SK-N-SH treated with all-trans-retinoic acid at 6 μM for 48 hours (cell line): ENCODE measurements around the gene ARHGEF3.

Experiments
- ATAC-seq: fragments of 200-7000 bp; cut with Tn5 transposase; 3 replicates; pipeline ENCODE4 v1.9.1; 2020; ENCODE audit warnings: mild to moderate bottlenecking, moderate library complexity
- ARNTL ChIP-seq: fragments of 450-650 bp; formaldehyde crosslinking; IDR thresholded peaks from 2 replicates; pipeline ENCODE4 v1.5.0; 2020; ENCODE audit warnings: low read depth, mild to moderate bottlenecking, moderate library complexity, borderline replicate concordance
- BACH2 ChIP-seq: fragments of 250-450 bp; sonication (Bioruptor Pico); IDR thresholded peaks from 2 replicates; pipeline ENCODE4 v1.9.0; 2021; ENCODE audit warnings: mild to moderate bottlenecking, borderline replicate concordance
- CSDC2 ChIP-seq: fragments of 250-450 bp; sonication (Bioruptor Pico); IDR thresholded peaks from 2 replicates; pipeline ENCODE4 v1.5.0; 2020; ENCODE audit warnings: mild to moderate bottlenecking, moderate library complexity
- CSRNP3 ChIP-seq: fragments of 250-450 bp; sonication (Bioruptor Pico); IDR thresholded peaks from 2 replicates; pipeline ENCODE4 v1.5.1; 2021; ENCODE audit warnings: mild to moderate bottlenecking, moderate library complexity
- ESRRG ChIP-seq: fragments of 250-450 bp; sonication (Bioruptor Pico); IDR thresholded peaks from 2 replicates; pipeline ENCODE4 v1.6.1; 2021; ENCODE audit warnings: mild to moderate bottlenecking
- GLIS3 ChIP-seq: fragments of 250-450 bp; sonication (Bioruptor Pico); IDR thresholded peaks from 2 replicates; pipeline ENCODE4 v1.5.0; 2020; ENCODE audit warnings: mild to moderate bottlenecking, moderate library complexity
- ISL1 ChIP-seq: fragments of 250-450 bp; sonication (Bioruptor Pico); IDR thresholded peaks from 2 replicates; pipeline ENCODE4 v2.1.2; 2022; ENCODE audit warnings: mild to moderate bottlenecking, moderate library complexity
- OSR1 ChIP-seq: fragments of 250-450 bp; sonication (Bioruptor Pico); IDR thresholded peaks from 2 replicates; pipeline ENCODE4 v1.8.0; 2022; ENCODE audit warnings: moderate library complexity, mild to moderate bottlenecking, inconsistent platforms
- PATZ1 ChIP-seq: fragments of 250-450 bp; sonication (Bioruptor Pico); IDR thresholded peaks from 2 replicates; pipeline ENCODE4 v1.8.0; 2020; ENCODE audit warnings: mild to moderate bottlenecking, moderate library complexity, borderline replicate concordance
- POU6F1 ChIP-seq: fragments of 250-450 bp; sonication (Bioruptor Pico); IDR thresholded peaks from 2 replicates; pipeline ENCODE4 v1.8.0; 2021; ENCODE audit warnings: low read depth, mild to moderate bottlenecking, moderate library complexity, borderline replicate concordance
- PPARA ChIP-seq: fragments of 250-450 bp; sonication (Bioruptor Pico); IDR thresholded peaks from 2 replicates; pipeline ENCODE4 v1.5.0; 2020; ENCODE audit warnings: mild to moderate bottlenecking, borderline replicate concordance
- RARB ChIP-seq: fragments of 250-450 bp; sonication (Bioruptor Pico); IDR thresholded peaks from 2 replicates; pipeline ENCODE4 v1.8.0; 2021; ENCODE audit warnings: mild to moderate bottlenecking, moderate library complexity
- SNAI2 ChIP-seq: fragments of 250-450 bp; sonication (Bioruptor Pico); IDR thresholded peaks from 2 replicates; pipeline ENCODE4 v1.5.0; 2020; ENCODE audit warnings: mild to moderate bottlenecking, moderate library complexity
- TCF4 ChIP-seq: fragments of 250-450 bp; sonication (Bioruptor Pico); IDR thresholded peaks from 2 replicates; pipeline ENCODE4 v1.8.0; 2021; ENCODE audit warnings: mild to moderate bottlenecking, moderate library complexity, borderline replicate concordance
- TOX ChIP-seq: fragments of 250-450 bp; sonication (Bioruptor Pico); IDR thresholded peaks from 2 replicates; pipeline ENCODE4 v1.8.0; 2021; ENCODE audit warnings: mild to moderate bottlenecking, moderate library complexity, borderline replicate concordance
- ZC3H10 ChIP-seq: fragments of 250-450 bp; sonication (Bioruptor Pico); IDR thresholded peaks from 2 replicates; pipeline ENCODE4 v1.5.1; 2021; ENCODE audit warnings: mild to moderate bottlenecking, moderate library complexity
- ZFP3 ChIP-seq: fragments of 250-450 bp; sonication (Bioruptor Pico); IDR thresholded peaks from 2 replicates; pipeline ENCODE4 v1.5.0; 2020; ENCODE audit warnings: mild to moderate bottlenecking, moderate library complexity
- ZFP30 ChIP-seq: fragments of 450-650 bp; formaldehyde crosslinking; IDR thresholded peaks from 2 replicates; pipeline ENCODE4 v1.5.0; 2022; ENCODE audit warnings: mild to moderate bottlenecking, moderate library complexity
- ZNF565 ChIP-seq: fragments of 450-650 bp; formaldehyde crosslinking; conservative IDR thresholded peaks from 2 replicates; pipeline ENCODE4 v1.5.0; 2020; ENCODE audit warnings: low read depth, mild to moderate bottlenecking, moderate library complexity
- ZNF70 ChIP-seq: fragments of 450-650 bp; formaldehyde crosslinking; IDR thresholded peaks from 2 replicates; pipeline ENCODE4 v1.5.0; 2020; ENCODE audit warnings: mild to moderate bottlenecking, moderate library complexity
- ZNF8 ChIP-seq: fragments of 450-650 bp; formaldehyde crosslinking; IDR thresholded peaks from 2 replicates; pipeline ENCODE4 v1.5.0; 2020; ENCODE audit warnings: mild to moderate bottlenecking, moderate library complexity
- TF ChIP-seq, protein P1 (sequence below): fragments of 250-450 bp; sonication (Bioruptor Pico); IDR thresholded peaks from 2 replicates; pipeline ENCODE4 v1.5.0; 2020; ENCODE audit warnings: mild to moderate bottlenecking, moderate library complexity
- TF ChIP-seq, protein P2 (sequence below): fragments of 250-450 bp; sonication (Bioruptor Pico); IDR thresholded peaks from 2 replicates; pipeline ENCODE4 v1.5.1; 2020; ENCODE audit warnings: low read depth, mild to moderate bottlenecking, moderate library complexity

Gene ARHGEF3

GRCh38 chr3:56806407-56806806, 4.7 kb upstream of the ARHGEF3 start:
- no peak for ATAC-seq
- TF ChIP-seq ESRRG (CRISPR knock-in tag) (no peak), RARB (CRISPR knock-in tag) (no peak), BACH2 (no peak), ZNF70 (CRISPR knock-in tag) (no peak), OSR1 (CRISPR knock-in tag) (no peak), SNAI2 (CRISPR knock-in tag) (no peak), TCF4 (no peak), ARNTL (no peak), ZFP3 (CRISPR knock-in tag) (no peak), POU6F1 (no peak), CSRNP3 (CRISPR knock-in tag) (no peak), ISL1 (CRISPR knock-in tag) (no peak), GLIS3 (CRISPR knock-in tag) (no peak), PATZ1 (CRISPR knock-in tag) (no peak), ZFP30 (CRISPR knock-in tag) (no peak), ZC3H10 (CRISPR knock-in tag) (no peak), CSDC2 (CRISPR knock-in tag) (no peak)
- TF ChIP-seq, protein P1, sequence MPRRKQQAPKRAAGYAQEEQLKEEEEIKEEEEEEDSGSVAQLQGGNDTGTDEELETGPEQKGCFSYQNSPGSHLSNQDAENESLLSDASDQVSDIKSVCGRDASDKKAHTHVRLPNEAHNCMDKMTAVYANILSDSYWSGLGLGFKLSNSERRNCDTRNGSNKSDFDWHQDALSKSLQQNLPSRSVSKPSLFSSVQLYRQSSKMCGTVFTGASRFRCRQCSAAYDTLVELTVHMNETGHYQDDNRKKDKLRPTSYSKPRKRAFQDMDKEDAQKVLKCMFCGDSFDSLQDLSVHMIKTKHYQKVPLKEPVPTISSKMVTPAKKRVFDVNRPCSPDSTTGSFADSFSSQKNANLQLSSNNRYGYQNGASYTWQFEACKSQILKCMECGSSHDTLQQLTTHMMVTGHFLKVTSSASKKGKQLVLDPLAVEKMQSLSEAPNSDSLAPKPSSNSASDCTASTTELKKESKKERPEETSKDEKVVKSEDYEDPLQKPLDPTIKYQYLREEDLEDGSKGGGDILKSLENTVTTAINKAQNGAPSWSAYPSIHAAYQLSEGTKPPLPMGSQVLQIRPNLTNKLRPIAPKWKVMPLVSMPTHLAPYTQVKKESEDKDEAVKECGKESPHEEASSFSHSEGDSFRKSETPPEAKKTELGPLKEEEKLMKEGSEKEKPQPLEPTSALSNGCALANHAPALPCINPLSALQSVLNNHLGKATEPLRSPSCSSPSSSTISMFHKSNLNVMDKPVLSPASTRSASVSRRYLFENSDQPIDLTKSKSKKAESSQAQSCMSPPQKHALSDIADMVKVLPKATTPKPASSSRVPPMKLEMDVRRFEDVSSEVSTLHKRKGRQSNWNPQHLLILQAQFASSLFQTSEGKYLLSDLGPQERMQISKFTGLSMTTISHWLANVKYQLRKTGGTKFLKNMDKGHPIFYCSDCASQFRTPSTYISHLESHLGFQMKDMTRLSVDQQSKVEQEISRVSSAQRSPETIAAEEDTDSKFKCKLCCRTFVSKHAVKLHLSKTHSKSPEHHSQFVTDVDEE (CRISPR knock-in tag): no peak
- TF ChIP-seq, protein P2, sequence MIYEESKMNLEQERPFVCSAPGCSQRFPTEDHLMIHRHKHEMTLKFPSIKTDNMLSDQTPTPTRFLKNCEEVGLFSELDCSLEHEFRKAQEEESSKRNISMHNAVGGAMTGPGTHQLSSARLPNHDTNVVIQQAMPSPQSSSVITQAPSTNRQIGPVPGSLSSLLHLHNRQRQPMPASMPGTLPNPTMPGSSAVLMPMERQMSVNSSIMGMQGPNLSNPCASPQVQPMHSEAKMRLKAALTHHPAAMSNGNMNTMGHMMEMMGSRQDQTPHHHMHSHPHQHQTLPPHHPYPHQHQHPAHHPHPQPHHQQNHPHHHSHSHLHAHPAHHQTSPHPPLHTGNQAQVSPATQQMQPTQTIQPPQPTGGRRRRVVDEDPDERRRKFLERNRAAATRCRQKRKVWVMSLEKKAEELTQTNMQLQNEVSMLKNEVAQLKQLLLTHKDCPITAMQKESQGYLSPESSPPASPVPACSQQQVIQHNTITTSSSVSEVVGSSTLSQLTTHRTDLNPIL (CRISPR knock-in tag): no peak

- TF ChIP-seq ZFP3 (CRISPR knock-in tag): no peak
- TF ChIP-seq ZC3H10 (CRISPR knock-in tag): no peak
- no peak for TF ChIP-seq SNAI2 (CRISPR knock-in tag)
- no peak for TF ChIP-seq OSR1 (CRISPR knock-in tag)
- no peak for TF ChIP-seq RARB (CRISPR knock-in tag)
- TF ChIP-seq ZFP30 (CRISPR knock-in tag): no peak
- no peak for TF ChIP-seq PPARA
- TF ChIP-seq ISL1 (CRISPR knock-in tag): no peak
- no peak for TF ChIP-seq TCF4
- no peak for TF ChIP-seq GLIS3 (CRISPR knock-in tag)
- TF ChIP-seq ESRRG (CRISPR knock-in tag): no peak
- no peak for ATAC-seq
These were observed 1.0 kb upstream of the ARHGEF3 start for GRCh38 chr3:56802790-56803189.

DNA sequence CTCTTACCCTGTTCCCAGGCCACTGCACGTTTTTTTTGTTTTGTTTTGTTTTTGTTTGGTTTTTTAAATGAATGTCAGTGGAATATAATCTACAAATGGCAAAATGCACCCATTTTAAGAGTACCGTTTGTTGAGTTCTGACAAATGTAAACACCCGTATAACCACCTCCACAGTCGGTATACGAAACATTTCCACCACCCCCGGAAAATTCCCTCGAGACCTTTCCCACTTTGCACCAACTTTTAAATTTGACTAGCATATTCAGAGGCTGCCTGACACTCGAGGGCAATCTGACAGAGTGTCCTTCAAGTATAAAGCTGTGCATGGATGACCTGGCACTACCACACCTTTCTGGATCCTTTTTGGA, 613 bp upstream of the ARHGEF3 start:
- ATAC-seq: no peak
- TF ChIP-seq TOX (CRISPR knock-in tag): no peak
- no peak for TF ChIP-seq ZFP30 (CRISPR knock-in tag)
- TF ChIP-seq ZFP3 (CRISPR knock-in tag): no peak
- TF ChIP-seq TCF4: no peak
- no peak for TF ChIP-seq ZNF8 (CRISPR knock-in tag)
- TF ChIP-seq BACH2: no peak
- TF ChIP-seq PATZ1 (CRISPR knock-in tag): no peak
- TF ChIP-seq ZNF565 (CRISPR knock-in tag): no peak
- TF ChIP-seq GLIS3 (CRISPR knock-in tag): no peak
- no peak for TF ChIP-seq OSR1 (CRISPR knock-in tag)
- TF ChIP-seq ARNTL: no peak
- no peak for TF ChIP-seq ESRRG (CRISPR knock-in tag)
- TF ChIP-seq ZC3H10 (CRISPR knock-in tag): no peak
- no peak for TF ChIP-seq RARB (CRISPR knock-in tag)
- TF ChIP-seq, protein P1 (CRISPR knock-in tag): no peak
- TF ChIP-seq PPARA: no peak
